HUES64 (cell line): ENCODE results near the gene ACBD7.
A peak's percentile ranks its signal among the peaks of the same experiment; 100 is the strongest.

Experiments
- H3K27ac ChIP-seq: 2 replicates; pipeline ENCODE4 v1.7.0; 2013; ENCODE audit warnings: low read depth, low read length, inconsistent platforms
- H3K27me3 ChIP-seq: 2 replicates; pipeline ENCODE4 v1.6.1; 2013; ENCODE audit warnings: mild to moderate bottlenecking, low read length; ENCODE audit not compliant: insufficient read depth
- H3K36me3 ChIP-seq: 2 replicates; pipeline ENCODE4 v1.6.1; 2013; ENCODE audit warnings: mild to moderate bottlenecking, low read length; ENCODE audit not compliant: insufficient read depth
- H3K4me1 ChIP-seq: 2 replicates; pipeline ENCODE4 v1.6.1; 2013; ENCODE audit warnings: mild to moderate bottlenecking, low read length, moderate library complexity; ENCODE audit not compliant: insufficient read depth
- H3K4me3 ChIP-seq: 2 replicates; pipeline ENCODE4 v1.5.1; 2013; ENCODE audit warnings: mild to moderate bottlenecking, low read length, moderate library complexity
- H3K9ac ChIP-seq: 2 replicates; pipeline ENCODE4 v1.6.1; 2013; ENCODE audit warnings: mild to moderate bottlenecking, low read depth, low read length
- H3K9me3 ChIP-seq: 2 replicates; pipeline ENCODE4 v1.6.1; 2013; ENCODE audit warnings: low read depth, low read length; ENCODE audit not compliant: insufficient read depth
- WGBS: fragments of 150-250, 120-280 bp; methylation state at CpG from one replicate; pipeline ENCODE4 v1.1.7; 2013; ENCODE audit warnings: missing lambda C conversion rate; 5-methylcytosine and 5-hydroxymethylcytosine counted together

Gene ACBD7

GRCh38 chr10:15118615-15119014 is 30.0 kb upstream of the ACBD7 start:
- Histone ChIP-seq H3K9ac (no peak overlapping the region), H3K4me1 (no peaks in the 10 kb centered on the region), H3K9me3 (no peaks in the 10 kb centered on the region), H3K27me3 (no peaks in the 10 kb centered on the region), H3K27ac (no peak overlapping the region), H3K4me3 (no peak overlapping the region), H3K36me3 (peaks cover 42% of the 10 kb centered on the region)
- WGBS = 90% methylated on average over 1 of the region's 1 CpG

- peaks cover 43% of the 10 kb centered on the region for H3K36me3 ChIP-seq
- H3K4me1 ChIP-seq = no peaks in the 10 kb centered on the region
- no peak overlapping the region for H3K27ac ChIP-seq
- no peak overlapping the region for H3K9ac ChIP-seq
- H3K27me3 ChIP-seq = no peaks in the 10 kb centered on the region
- H3K9me3 ChIP-seq = no peaks in the 10 kb centered on the region
- WGBS = 100% methylated on average over 3 of the region's 5 CpGs
- H3K4me3 ChIP-seq = no peak overlapping the region
Measured at GRCh38 chr10:15116225-15116624, 27.6 kb upstream of the ACBD7 start.

- Histone ChIP-seq H3K4me1 (no peaks in the 10 kb centered on the region), H3K36me3 (peaks cover 44% of the 10 kb centered on the region), H3K9ac (no peak overlapping the region), H3K9me3 (no peaks in the 10 kb centered on the region), H3K27ac (no peak overlapping the region), H3K27me3 (no peaks in the 10 kb centered on the region), H3K4me3 (no peak overlapping the region)
- 100% methylated on average over 4 of the region's 4 CpGs for WGBS
Measured at GRCh38 chr10:15113766-15114165, 25.2 kb upstream of the ACBD7 start.

- Histone ChIP-seq H3K27me3 (no peaks in the 10 kb centered on the region), H3K36me3 (peaks cover 44% of the 10 kb centered on the region), H3K27ac (no peak overlapping the region), H3K4me1 (no peaks in the 10 kb centered on the region), H3K4me3 (no peak overlapping the region), H3K9ac (no peak overlapping the region), H3K9me3 (no peaks in the 10 kb centered on the region)
- WGBS = 95% methylated on average over 13 of the region's 13 CpGs
Measured at GRCh38 chr10:15112657-15113056, 24.1 kb upstream of the ACBD7 start.

- no peak overlapping the region for H3K27ac ChIP-seq
- H3K4me1 ChIP-seq = no peaks in the 10 kb centered on the region
- peaks cover 63% of the 10 kb centered on the region for H3K36me3 ChIP-seq
- no peaks in the 10 kb centered on the region for H3K9me3 ChIP-seq
- H3K9ac ChIP-seq = no peak overlapping the region
- no peaks in the 10 kb centered on the region for H3K27me3 ChIP-seq
- WGBS = 72% methylated on average over 8 of the region's 8 CpGs
- no peak overlapping the region for H3K4me3 ChIP-seq
Measured at GRCh38 chr10:15106352-15107013, 17.9 kb upstream of the ACBD7 start.

- H3K9me3 ChIP-seq = no peaks in the 10 kb centered on the region
- 0 out of 2 replicates have a peak, but pooled peaks cover 4% of the 10 kb centered on the region for H3K4me1 ChIP-seq
- H3K9ac ChIP-seq = no peak overlapping the region
- no peak overlapping the region for H3K4me3 ChIP-seq
- peaks cover 61% of the 10 kb centered on the region for H3K36me3 ChIP-seq
- 95% methylated on average over 9 of the region's 9 CpGs for WGBS
- H3K27ac ChIP-seq = no peak overlapping the region
- no peaks in the 10 kb centered on the region for H3K27me3 ChIP-seq
Measured at GRCh38 chr10:15103513-15103912, 14.9 kb upstream of the ACBD7 start.

- H3K4me3 ChIP-seq = no peak overlapping the region
- 0 out of 2 replicates have a peak, but pooled peaks cover 4% of the 10 kb centered on the region for H3K4me1 ChIP-seq
- H3K9ac ChIP-seq = no peak overlapping the region
- H3K36me3 ChIP-seq = peaks cover 44% of the 10 kb centered on the region
- H3K9me3 ChIP-seq = no peaks in the 10 kb centered on the region
- H3K27ac ChIP-seq = no peak overlapping the region
- H3K27me3 ChIP-seq = no peaks in the 10 kb centered on the region
- 93% methylated on average over 4 of the region's 4 CpGs for WGBS
Measured at GRCh38 chr10:15099886-15100285, 11.3 kb upstream of the ACBD7 start.

GRCh38 chr10:15097011-15097812 is 8.6 kb upstream of the ACBD7 start, which contains the start of gene RPP38:
RPP38 (plus strand) TSS chr10:15097355; CDS start chr10:15103315, 5,960 bp downstream.
- Histone ChIP-seq H3K4me3 (peak within 1 kb of the TSS; percentile 87), H3K9ac (peak within 1 kb of the TSS; percentile 95), H3K27ac (peak within 1 kb of the TSS; percentile 99), H3K36me3 (peaks cover 19% of the 10 kb centered on the region), H3K4me1 (0 out of 2 replicates have a peak, but pooled peaks cover 4% of the 10 kb centered on the region), H3K27me3 (no peaks in the 10 kb centered on the region), H3K9me3 (no peaks in the 10 kb centered on the region)
- under 1% methylated on average over 84 of the region's 84 CpGs for WGBS

- Histone ChIP-seq H3K9ac (peak overlapping the region; percentile 95), H3K9me3 (no peaks in the 10 kb centered on the region), H3K4me3 (peak overlapping the region; percentile 87), H3K27ac (no peak overlapping the region), H3K27me3 (no peaks in the 10 kb centered on the region), H3K4me1 (0 out of 2 replicates have a peak, but pooled peaks cover 4% of the 10 kb centered on the region), H3K36me3 (peaks cover 14% of the 10 kb centered on the region)
- WGBS = 1% methylated on average over 11 of the region's 11 CpGs
Measured at GRCh38 chr10:15096661-15097010, 8.1 kb upstream of the ACBD7 start.

GRCh38 chr10:15092855-15093408 is 4.4 kb upstream of the ACBD7 start:
- no peaks in the 10 kb centered on the region for H3K9me3 ChIP-seq
- H3K9ac ChIP-seq = no peak overlapping the region
- no peaks in the 10 kb centered on the region for H3K4me1 ChIP-seq
- H3K27me3 ChIP-seq = no peaks in the 10 kb centered on the region
- no peak overlapping the region for H3K27ac ChIP-seq
- 89% methylated on average over 16 of the region's 16 CpGs for WGBS
- no peaks in the 10 kb centered on the region for H3K36me3 ChIP-seq
- H3K4me3 ChIP-seq = no peak overlapping the region

- no peaks in the 10 kb centered on the region for H3K4me1 ChIP-seq
- 85% methylated on average over 5 of the region's 5 CpGs for WGBS
- no peaks in the 10 kb centered on the region for H3K36me3 ChIP-seq
- H3K27ac ChIP-seq = no peak overlapping the region
- no peak overlapping the region for H3K4me3 ChIP-seq
- no peaks in the 10 kb centered on the region for H3K27me3 ChIP-seq
- no peaks in the 10 kb centered on the region for H3K9me3 ChIP-seq
- H3K9ac ChIP-seq = no peak overlapping the region
Measured at GRCh38 chr10:15091418-15091817, 2.8 kb upstream of the ACBD7 start.
